ENCODE results near the gene ARHGAP11A.

DNA sequence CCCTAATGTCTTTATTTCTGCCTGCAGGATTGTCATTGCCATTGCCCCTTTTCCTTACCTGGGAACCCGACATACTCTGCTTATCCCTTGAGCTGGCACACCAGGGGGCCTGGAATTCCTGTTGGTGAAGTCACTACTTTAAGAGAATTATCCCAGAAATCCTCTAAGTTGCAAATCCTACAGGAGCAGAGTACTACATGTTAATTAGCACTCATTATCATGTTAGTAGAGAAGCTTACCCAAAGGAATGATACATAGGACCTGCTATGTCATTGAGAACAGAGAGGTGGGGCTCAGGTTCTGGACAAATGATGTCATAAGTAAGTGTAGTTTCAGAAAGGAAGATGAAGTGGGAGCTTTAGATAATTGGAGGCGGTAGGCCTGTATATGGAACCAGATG is 53.6 kb downstream of the ARHGAP11A start:
- TF ChIP-seq, protein P1, sequence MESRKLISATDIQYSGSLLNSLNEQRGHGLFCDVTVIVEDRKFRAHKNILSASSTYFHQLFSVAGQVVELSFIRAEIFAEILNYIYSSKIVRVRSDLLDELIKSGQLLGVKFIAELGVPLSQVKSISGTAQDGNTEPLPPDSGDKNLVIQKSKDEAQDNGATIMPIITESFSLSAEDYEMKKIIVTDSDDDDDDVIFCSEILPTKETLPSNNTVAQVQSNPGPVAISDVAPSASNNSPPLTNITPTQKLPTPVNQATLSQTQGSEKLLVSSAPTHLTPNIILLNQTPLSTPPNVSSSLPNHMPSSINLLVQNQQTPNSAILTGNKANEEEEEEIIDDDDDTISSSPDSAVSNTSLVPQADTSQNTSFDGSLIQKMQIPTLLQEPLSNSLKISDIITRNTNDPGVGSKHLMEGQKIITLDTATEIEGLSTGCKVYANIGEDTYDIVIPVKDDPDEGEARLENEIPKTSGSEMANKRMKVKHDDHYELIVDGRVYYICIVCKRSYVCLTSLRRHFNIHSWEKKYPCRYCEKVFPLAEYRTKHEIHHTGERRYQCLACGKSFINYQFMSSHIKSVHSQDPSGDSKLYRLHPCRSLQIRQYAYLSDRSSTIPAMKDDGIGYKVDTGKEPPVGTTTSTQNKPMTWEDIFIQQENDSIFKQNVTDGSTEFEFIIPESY (IDR thresholded peaks at IDR 0.05): no peak
- TF ChIP-seq, protein P2, sequence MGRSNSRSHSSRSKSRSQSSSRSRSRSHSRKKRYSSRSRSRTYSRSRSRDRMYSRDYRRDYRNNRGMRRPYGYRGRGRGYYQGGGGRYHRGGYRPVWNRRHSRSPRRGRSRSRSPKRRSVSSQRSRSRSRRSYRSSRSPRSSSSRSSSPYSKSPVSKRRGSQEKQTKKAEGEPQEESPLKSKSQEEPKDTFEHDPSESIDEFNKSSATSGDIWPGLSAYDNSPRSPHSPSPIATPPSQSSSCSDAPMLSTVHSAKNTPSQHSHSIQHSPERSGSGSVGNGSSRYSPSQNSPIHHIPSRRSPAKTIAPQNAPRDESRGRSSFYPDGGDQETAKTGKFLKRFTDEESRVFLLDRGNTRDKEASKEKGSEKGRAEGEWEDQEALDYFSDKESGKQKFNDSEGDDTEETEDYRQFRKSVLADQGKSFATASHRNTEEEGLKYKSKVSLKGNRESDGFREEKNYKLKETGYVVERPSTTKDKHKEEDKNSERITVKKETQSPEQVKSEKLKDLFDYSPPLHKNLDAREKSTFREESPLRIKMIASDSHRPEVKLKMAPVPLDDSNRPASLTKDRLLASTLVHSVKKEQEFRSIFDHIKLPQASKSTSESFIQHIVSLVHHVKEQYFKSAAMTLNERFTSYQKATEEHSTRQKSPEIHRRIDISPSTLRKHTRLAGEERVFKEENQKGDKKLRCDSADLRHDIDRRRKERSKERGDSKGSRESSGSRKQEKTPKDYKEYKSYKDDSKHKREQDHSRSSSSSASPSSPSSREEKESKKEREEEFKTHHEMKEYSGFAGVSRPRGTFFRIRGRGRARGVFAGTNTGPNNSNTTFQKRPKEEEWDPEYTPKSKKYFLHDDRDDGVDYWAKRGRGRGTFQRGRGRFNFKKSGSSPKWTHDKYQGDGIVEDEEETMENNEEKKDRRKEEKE (IDR thresholded peaks at IDR 0.05): no peak
- TF ChIP-seq POLR2AphosphoS2 (IDR thresholded peaks at IDR 0.05; ENCODE audit: low read depth, low read length) (no peak), PML (IDR thresholded peaks at IDR 0.05; ENCODE audit: low read length) (no peak), MXI1 (IDR thresholded peaks at IDR 0.05; ENCODE audit: low read depth, low read length) (no peak), POLR2A (IDR thresholded peaks at IDR 0.05; ENCODE audit: low read depth, low read length) (no peak), EZH2 (IDR thresholded peaks at IDR 0.05; ENCODE audit: borderline replicate concordance, control insufficient read depth, low read depth, low read length) (no peak)
- TF ChIP-seq, protein P3, sequence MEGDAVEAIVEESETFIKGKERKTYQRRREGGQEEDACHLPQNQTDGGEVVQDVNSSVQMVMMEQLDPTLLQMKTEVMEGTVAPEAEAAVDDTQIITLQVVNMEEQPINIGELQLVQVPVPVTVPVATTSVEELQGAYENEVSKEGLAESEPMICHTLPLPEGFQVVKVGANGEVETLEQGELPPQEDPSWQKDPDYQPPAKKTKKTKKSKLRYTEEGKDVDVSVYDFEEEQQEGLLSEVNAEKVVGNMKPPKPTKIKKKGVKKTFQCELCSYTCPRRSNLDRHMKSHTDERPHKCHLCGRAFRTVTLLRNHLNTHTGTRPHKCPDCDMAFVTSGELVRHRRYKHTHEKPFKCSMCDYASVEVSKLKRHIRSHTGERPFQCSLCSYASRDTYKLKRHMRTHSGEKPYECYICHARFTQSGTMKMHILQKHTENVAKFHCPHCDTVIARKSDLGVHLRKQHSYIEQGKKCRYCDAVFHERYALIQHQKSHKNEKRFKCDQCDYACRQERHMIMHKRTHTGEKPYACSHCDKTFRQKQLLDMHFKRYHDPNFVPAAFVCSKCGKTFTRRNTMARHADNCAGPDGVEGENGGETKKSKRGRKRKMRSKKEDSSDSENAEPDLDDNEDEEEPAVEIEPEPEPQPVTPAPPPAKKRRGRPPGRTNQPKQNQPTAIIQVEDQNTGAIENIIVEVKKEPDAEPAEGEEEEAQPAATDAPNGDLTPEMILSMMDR (IDR thresholded peaks at IDR 0.05 in 2 of 3, conservative IDR thresholded peaks at IDR 0.05 in 1 of 3; ENCODE audit: control insufficient read depth in 2 of 3, extremely low read depth in 1 of 3, insufficient read depth in 1 of 3, low read depth in 3 of 3, low read length in 3 of 3): no peak
